Stomach (tissue), 4 donors: Measurements from ENCODE around the gene CAPN12.
"Not testable (repeated sequence)": the region's sequence is repeated elsewhere in the genome, so short reads cannot be mapped to it uniquely, and the experiment has no call there.

ENCODE experiments used
- EP300 ChIP-seq: sonication (generic); formaldehyde crosslinking; IDR thresholded peaks from one replicate; pipeline ENCODE4 v1.6.1; 2017; ENCODE audit warnings: antibody characterized with exemption
- POLR2A ChIP-seq, 4 donors: fragments of 450-650 bp; IDR thresholded peaks; one replicate each; pipeline ENCODE4 v1.6.1; 2016; ENCODE audit warnings: antibody characterized with exemption in 4 of 4, control low read depth in 2 of 4, mild to moderate bottlenecking in 1 of 4, moderate library complexity in 1 of 4
- TF ChIP-seq, protein P1 (sequence below), 7 experiments: fragments of 450-650 bp in 4 of 7; fragments of 200-600 bp in 3 of 7; sonication (generic) in 3 of 7; IDR thresholded peaks; one replicate each; pipeline ENCODE4 v1.5.1; 2016 to 2019; ENCODE audit warnings: antibody characterized with exemption in 7 of 7, control low read depth in 2 of 7, mild to moderate bottlenecking in 1 of 7

DNA sequence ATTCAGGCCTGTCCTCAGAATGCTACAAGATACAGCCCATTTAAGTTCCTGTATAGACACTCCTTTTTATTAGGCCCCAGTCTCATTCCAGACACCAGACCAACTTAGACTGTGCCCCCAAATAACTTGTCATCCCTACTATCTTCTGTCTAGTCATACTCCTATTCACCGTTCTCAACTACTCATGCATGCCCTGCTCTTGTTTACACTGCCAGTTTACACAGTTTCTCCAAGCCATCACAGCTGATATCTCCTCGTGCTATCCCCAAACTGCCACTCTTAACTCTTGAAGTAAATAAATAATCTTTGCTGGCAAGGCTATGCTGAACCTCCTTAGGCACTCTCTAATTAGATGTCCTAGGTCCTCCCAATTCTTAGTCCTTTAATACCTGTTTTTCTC is 9.9 kb upstream of the CAPN12 start:
- TF ChIP-seq, protein P1, sequence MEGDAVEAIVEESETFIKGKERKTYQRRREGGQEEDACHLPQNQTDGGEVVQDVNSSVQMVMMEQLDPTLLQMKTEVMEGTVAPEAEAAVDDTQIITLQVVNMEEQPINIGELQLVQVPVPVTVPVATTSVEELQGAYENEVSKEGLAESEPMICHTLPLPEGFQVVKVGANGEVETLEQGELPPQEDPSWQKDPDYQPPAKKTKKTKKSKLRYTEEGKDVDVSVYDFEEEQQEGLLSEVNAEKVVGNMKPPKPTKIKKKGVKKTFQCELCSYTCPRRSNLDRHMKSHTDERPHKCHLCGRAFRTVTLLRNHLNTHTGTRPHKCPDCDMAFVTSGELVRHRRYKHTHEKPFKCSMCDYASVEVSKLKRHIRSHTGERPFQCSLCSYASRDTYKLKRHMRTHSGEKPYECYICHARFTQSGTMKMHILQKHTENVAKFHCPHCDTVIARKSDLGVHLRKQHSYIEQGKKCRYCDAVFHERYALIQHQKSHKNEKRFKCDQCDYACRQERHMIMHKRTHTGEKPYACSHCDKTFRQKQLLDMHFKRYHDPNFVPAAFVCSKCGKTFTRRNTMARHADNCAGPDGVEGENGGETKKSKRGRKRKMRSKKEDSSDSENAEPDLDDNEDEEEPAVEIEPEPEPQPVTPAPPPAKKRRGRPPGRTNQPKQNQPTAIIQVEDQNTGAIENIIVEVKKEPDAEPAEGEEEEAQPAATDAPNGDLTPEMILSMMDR (IDR thresholded peaks at IDR 0.05) = not testable (repeated sequence)
- not testable (repeated sequence) for TF ChIP-seq EP300; POLR2A (IDR thresholded peaks at IDR 0.05)
